A673 (cell line): ENCODE data around the gene SNX18. TPM values are rescaled to one million over a fixed set of nuclear protein-coding genes. Genes with fewer than 3 reads are reported as not detected.

ENCODE experiments used
- BruUV-seq: library from RNA; stranded (reverse); fragments of 400-500 nt; replicated peaks from 2 replicates; lab custom pipeline; 2021; lab: Mats Ljungman, UMichigan
- CTCF ChIA-PET: fragments of 300-600 bp; sonication (Branson Sonifier 250); formaldehyde crosslinking; loops from one replicate; lab custom pipeline; 2022; ENCODE audit warnings: antibody characterized with exemption; lab: Charles Lee
- POLR2A ChIA-PET: fragments of 300-600 bp; sonication (Branson Sonifier 250); formaldehyde crosslinking; loops from one replicate; lab custom pipeline; 2022; ENCODE audit warnings: antibody characterized with exemption; ENCODE audit not compliant: low non-redundant PET; lab: Charles Lee
- DNase-seq: peaks from one replicate; pipeline ENCODE4 v3.0.0-alpha.2; 2015; ENCODE audit warnings: low spot score
- H3K27ac ChIP-seq: fragments of 200-600 bp; sonication (generic); 2 replicates; pipeline ENCODE4 v1.5.1; 2016; ENCODE audit warnings: mixed run types, low read depth, mild to moderate bottlenecking, mixed read lengths, antibody characterized with exemption, low read length; ENCODE audit not compliant: poor library complexity, severe bottlenecking
- H3K27me3 ChIP-seq: fragments of 200-600 bp; sonication (generic); replicated peaks from 2 replicates; pipeline ENCODE4 v1.6.1; 2017; ENCODE audit warnings: mixed run types, low read depth, mild to moderate bottlenecking, mixed read lengths, antibody characterized with exemption, low read length; ENCODE audit not compliant: insufficient read depth, poor library complexity
- H3K36me3 ChIP-seq: fragments of 200-600 bp; sonication (generic); 2 replicates; pipeline ENCODE4 v1.6.1; 2016; ENCODE audit warnings: mixed run types, mild to moderate bottlenecking, mixed read lengths, antibody characterized with exemption, low read length; ENCODE audit not compliant: insufficient read depth, poor library complexity, severe bottlenecking
- H3K4me1 ChIP-seq: fragments of 200-600 bp; sonication (generic); 2 replicates; pipeline ENCODE4 v1.6.1; 2017; ENCODE audit warnings: mixed run types, mild to moderate bottlenecking, mixed read lengths, antibody characterized with exemption, low read length; ENCODE audit not compliant: insufficient read depth, poor library complexity, severe bottlenecking
- H3K4me3 ChIP-seq: fragments of 200-600 bp; sonication (generic); 2 replicates; pipeline ENCODE4 v1.5.1; 2016; ENCODE audit warnings: low read depth, mixed run types, mild to moderate bottlenecking, mixed read lengths, low read length; ENCODE audit not compliant: poor library complexity, severe bottlenecking
- H3K9me3 ChIP-seq: fragments of 200-600 bp; sonication (generic); 2 replicates; pipeline ENCODE4 v1.6.1; 2016; ENCODE audit warnings: mixed run types, low read depth, mild to moderate bottlenecking, mixed read lengths, antibody characterized with exemption, low read length; ENCODE audit not compliant: poor library complexity, severe bottlenecking
- CTCF ChIP-seq: fragments of 300-800, 200-600 bp; sonication (generic); conservative IDR thresholded peaks from 2 replicates; pipeline ENCODE4 v1.5.1; 2017; ENCODE audit warnings: low read depth, mild to moderate bottlenecking, antibody characterized with exemption, low read length, moderate library complexity, mixed read lengths
- EZH2 ChIP-seq: fragments of 200-600 bp; sonication (generic); IDR thresholded peaks from 2 replicates; pipeline ENCODE4 v1.6.1; 2017; ENCODE audit warnings: borderline replicate concordance, low read depth, mild to moderate bottlenecking, mixed read lengths, antibody characterized with exemption, low read length; ENCODE audit not compliant: poor library complexity, severe bottlenecking
- intact Hi-C: fragments of 100-400 bp; cut with micrococcal nuclease; formaldehyde crosslinking; loops from one replicate; pipeline ENCODE4 v1.10.0; 2022; ENCODE audit not compliant: unreplicated experiment
- total RNA-seq: library from RNA; stranded (reverse); gene quantifications from 2 replicates; pipeline ENCODE4 v1.2.3, GENCODE V29; 2021

SNX18 gene
- total RNA-seq, 1 experiment from 2014 or later: 140 TPM

GRCh38 chr5:54524704-54525103, 7.1 kb downstream of the SNX18 start:
- intact Hi-C loops: loop anchor here (2.0 kb wide), 1 partner anchor 130 kb away; no protein-coding TSS in a partner anchor
- peak overlapping the region; percentile 71 for H3K4me3 ChIP-seq
- peaks cover 72% of the 10 kb centered on the region for H3K36me3 ChIP-seq
- H3K4me1 ChIP-seq: peaks cover 50% of the 10 kb centered on the region
- ChIA-PET CTCF (interaction anchor here (1.6 kb wide), 1 partner anchor 343 kb away, joined by 7 read pairs; no protein-coding TSS in a partner anchor), POLR2A (interaction anchor here (0.6 to 0.8 kb wide), 2 partner anchors 148 to 179 kb away, joined by 3 read pairs; no protein-coding TSS in a partner anchor)
- BruUV-seq: no TSS peak
- no peak for DNase-seq
- H3K27ac ChIP-seq: peak overlapping the region; percentile 96
- TF ChIP-seq EZH2 (no peak), CTCF (no peak)
- H3K9me3 ChIP-seq: no peaks in the 10 kb centered on the region
- no peaks in the 10 kb centered on the region for H3K27me3 ChIP-seq

GRCh38 chr5:54525261-54525660, 7.7 kb downstream of the SNX18 start:
- H3K27ac ChIP-seq: peak overlapping the region; percentile 96
- no peaks in the 10 kb centered on the region for H3K27me3 ChIP-seq
- H3K9me3 ChIP-seq: no peaks in the 10 kb centered on the region
- H3K4me1 ChIP-seq: peaks cover 55% of the 10 kb centered on the region
- H3K36me3 ChIP-seq: peaks cover 66% of the 10 kb centered on the region
- peak overlapping the region; percentile 71 for H3K4me3 ChIP-seq
- CTCF ChIA-PET: interaction anchor here (0.7 kb wide), 1 partner anchor 371 kb away, joined by 3 read pairs; no protein-coding TSS in a partner anchor
- BruUV-seq: no TSS peak
- no peak for DNase-seq
- POLR2A ChIA-PET: interaction anchor here (0.5 to 0.8 kb wide), 2 partner anchors 178 to 783 kb away, joined by 3 to 5 read pairs; partner anchors contain the start of gene MTREX
- intact Hi-C loops: loop anchor here (2.0 kb wide), 1 partner anchor 130 kb away; no protein-coding TSS in a partner anchor
- no peak for TF ChIP-seq EZH2
- no peak for TF ChIP-seq CTCF

- peak overlapping the region; percentile 96 for H3K27ac ChIP-seq
- POLR2A ChIA-PET: interaction anchor here (0.5 kb wide), 1 partner anchor 782 kb away, joined by 5 read pairs; the partner anchor contains the start of gene MTREX
- H3K27me3 ChIP-seq: no peaks in the 10 kb centered on the region
- no peaks in the 10 kb centered on the region for H3K9me3 ChIP-seq
- no TSS peak for BruUV-seq
- CTCF ChIA-PET: interaction anchor here (0.7 kb wide), 1 partner anchor 371 kb away, joined by 3 read pairs; no protein-coding TSS in a partner anchor
- intact Hi-C loops: loop anchor here (2.0 kb wide), 1 partner anchor 129 kb away; no protein-coding TSS in a partner anchor
- peaks cover 59% of the 10 kb centered on the region for H3K4me1 ChIP-seq
- TF ChIP-seq EZH2: no peak
- H3K36me3 ChIP-seq: peaks cover 62% of the 10 kb centered on the region
- no peak for DNase-seq
- peak overlapping the region; percentile 71 for H3K4me3 ChIP-seq
Measured at GRCh38 chr5:54525692-54526091, 8.1 kb downstream of the SNX18 start.
